NCI-H2196 treated with DMSO at 0.1 percent for 48 hours (cell line): ENCODE data around the gene ZNRF3.
"Not testable (repeated sequence)": the region's sequence is repeated elsewhere in the genome, so short reads cannot be mapped to it uniquely, and the experiment has no call there.

Source experiments
- DNase-seq: peaks from one replicate; lab custom pipeline; 2025; ENCODE audit not compliant: unreplicated experiment; lab: John Stamatoyannopoulos, UW

The ZNRF3 gene

DNA sequence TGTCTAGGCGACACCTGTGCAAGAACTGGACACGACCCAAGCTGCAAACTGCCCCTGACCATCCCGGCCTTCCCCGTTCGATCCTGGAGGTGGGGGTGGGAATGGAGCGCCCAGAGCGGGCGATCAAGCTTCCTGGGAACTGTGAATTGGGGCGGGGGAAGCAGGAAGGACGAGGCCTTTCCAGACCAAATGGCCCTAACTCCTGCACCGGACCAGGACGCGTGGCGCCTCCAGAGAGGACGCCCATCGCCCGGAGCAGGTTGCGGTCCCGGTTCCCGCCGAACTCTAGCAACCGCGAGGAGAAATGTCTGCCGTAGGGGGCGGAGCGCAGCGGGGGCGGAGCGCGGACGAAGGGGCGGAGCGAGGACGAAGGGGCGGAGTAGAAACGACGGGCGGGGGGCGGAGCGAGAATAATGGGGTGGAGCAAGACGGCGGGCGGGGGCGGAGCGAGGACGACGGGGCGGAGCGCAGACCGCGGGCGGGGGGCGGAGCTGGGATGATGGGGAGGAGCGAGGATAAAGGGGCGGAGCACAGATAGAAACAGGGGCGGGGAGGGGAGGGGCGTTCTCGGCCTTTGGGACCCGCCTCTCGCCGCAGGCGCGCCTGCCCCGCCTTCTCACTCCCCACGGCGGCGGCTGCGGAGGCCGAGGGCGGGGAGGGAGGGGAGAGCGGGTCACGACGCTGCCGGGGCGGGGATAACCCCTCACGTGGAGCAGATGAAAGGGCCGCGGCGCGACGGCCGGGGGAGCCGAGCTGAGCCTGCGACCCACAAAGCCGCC is at the start of gene ZNRF3:
ZNRF3 (plus strand) TSS at position 695 of the 779 bp plus-strand sequence. CDS start 195 bp downstream, outside the sequence.
- peak; percentile 31 for DNase-seq

DNA sequence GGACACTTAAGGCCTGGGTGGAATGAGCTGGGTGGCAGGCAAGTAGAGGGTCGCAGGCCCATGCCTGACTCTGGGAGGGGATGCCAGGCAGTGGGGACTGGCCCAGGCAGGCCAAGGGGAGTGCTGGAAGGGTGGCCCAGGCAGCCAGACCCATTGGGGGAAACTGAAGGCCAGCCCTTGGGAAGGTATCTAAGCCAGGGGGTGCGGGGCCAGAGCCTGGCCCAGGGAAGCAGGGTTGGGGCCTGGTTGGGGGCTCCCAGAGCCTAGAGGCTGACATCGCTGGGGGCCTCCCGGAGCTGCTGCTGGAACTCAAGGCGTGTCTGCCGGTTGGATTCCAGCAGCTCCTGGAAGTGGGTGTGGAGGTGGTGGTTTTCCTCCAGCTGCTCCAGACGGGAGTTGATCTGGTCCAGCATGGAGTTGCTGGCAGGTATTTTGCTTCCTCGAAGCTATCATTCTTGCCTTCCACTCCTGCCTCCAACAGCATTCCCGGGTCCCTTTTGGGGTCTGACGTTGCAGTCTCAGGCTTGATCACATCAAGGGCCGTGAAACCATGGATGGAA is 47.7 kb upstream of the ZNRF3 start:
- DNase-seq = no peak

DNA sequence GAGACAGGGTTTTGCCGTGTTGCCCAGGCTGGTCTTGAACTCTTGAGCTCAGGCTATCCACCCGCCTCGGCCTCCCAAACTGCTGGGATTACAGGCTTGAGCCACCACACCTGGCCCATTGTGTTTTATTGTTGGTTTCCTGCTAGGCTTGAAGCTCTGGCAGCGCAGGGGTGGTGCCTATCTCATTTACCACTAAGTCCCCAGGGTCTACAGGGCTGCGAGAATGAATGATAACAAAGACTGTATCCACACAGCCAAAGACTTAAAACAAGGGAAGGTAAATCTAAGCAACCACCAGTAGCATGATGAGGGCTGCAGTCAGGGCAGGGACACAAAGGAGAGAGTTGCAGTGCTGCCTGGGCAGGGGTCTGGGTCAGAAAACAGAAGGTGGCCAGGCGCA is 45.7 kb upstream of the ZNRF3 start:
- no peak for DNase-seq

DNA sequence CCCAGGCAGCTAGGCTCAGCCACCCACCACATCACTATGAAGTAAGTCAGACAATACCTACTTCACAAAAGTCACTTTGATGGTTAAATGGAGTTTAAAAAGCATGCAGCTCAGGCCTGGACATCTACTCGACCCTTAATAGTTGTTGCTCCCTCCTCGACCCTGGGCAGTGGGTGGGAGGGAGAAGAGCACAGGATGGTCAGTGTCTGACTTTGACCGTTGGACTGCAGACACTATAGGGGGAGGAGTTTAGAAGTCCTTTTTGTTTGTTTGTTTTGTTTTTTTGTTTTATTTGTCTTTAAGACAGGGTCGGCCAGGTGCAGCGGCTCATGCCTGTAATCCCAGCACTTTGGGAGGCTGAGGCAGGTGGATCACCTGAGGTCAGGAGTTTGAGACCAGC is 44.4 kb upstream of the ZNRF3 start:
- no peak for DNase-seq

DNA sequence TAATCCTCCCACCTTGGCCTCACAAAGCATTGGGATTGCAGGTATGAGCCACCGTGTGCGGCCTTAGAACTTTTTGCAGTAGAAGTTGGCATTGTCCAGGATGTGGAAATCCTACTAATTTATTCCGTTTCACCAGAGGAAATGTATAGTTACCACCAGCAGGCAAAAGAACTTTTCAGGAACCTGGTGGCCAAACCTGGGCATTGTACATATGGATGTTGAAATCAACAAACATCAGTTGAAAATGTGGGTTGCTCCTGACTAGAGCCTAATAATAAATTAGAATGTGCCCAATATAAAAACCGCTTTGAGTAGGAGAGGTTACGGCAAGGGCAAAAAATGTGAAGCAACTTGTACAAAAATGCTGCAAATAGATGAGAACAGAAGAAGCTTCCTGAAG is 42.3 kb upstream of the ZNRF3 start:
- DNase-seq = no peak

DNA sequence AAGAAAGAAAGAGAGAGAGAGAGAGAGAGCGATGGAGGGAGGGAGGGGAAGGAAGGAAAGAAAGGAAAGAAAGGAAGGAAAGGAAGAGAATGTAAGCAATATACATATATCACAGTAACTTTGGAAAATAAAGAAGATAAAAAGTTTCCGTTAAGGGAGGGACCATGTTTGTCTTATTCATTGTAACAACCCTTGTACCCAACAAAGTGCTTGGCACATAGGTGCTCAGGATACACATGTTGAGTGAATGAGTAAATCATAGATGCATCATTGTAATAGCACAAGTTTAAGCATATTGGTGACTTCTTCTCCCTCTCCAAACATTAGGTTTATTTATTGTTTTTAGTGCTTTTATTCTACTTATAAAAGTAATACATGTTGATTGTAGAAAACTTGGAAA is 39.7 kb upstream of the ZNRF3 start:
- DNase-seq = no peak

DNA sequence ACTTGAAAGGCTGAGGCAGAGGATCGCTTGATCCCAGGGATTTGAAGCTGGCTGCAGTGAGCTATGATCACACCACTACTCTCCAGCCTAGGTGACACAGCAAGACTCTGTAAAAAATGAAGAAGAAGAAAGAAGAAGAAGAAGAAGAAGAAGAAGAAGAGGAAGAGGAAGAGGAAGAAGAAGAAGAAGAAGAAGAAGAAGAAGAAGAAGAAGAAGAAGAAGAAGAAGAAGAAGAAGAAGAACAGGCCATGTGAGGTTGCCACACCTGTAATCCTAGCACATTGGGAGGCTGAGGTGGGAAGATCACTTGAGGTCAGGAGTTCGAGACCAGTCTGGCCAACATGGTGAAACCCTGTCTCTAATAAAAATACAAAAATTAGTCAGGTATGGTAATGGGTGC is 39.1 kb upstream of the ZNRF3 start:
- not testable (repeated sequence) for DNase-seq

DNA sequence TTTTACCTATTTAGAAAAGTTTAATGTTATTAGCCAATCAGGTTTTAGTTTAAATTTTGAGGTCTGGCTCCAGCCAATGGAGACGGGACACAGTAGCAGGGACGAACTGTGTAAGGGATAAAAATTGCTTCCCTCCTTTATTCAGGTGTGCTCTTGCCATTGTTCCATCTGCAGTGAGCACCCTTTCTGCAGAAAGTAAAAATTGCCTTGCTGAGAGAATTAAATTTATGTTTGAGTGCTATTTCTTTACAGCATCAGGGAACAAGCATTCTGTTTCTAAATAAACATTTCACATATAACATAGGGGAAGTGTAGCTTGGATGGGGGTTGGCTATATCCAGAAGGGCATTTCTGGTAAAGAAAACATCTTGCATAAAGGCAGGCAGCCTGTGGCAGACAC is 36.4 kb upstream of the ZNRF3 start:
- no peak for DNase-seq

DNA sequence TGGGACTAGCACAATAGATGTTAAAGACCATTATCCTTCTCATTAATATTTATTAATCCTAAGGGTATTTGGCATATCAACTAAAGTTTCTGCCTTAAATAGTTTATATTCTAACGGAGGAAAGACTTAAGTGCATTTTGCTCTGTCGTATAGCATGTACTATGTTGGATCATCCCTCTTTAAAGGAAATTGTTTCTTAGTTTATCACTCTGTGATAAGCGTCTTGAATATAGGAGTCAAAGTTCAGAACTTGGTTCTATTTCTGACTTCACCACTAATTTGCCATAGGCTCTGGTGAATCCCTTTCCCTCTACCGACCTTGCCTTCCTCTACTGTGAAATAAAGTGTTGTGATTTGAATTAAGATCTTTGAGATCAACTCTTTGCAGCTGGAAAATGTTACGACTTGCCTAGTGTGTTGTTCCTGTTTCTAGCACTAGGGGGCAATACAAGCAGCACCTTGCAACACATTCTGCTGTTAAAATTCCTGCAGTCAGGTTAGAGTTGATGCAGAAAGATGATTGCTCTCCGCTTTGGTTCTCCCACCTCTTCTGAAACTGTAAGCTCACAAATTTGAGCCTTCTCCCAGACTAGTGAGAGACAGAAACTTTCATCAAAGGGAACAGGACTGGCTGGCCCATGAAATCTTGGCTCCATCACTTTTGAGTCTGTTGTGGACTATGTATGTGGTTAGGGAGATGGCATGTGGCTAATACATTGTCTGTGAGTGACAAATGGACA is 27.8 kb upstream of the ZNRF3 start:
- peak; percentile 9 for DNase-seq

DNA sequence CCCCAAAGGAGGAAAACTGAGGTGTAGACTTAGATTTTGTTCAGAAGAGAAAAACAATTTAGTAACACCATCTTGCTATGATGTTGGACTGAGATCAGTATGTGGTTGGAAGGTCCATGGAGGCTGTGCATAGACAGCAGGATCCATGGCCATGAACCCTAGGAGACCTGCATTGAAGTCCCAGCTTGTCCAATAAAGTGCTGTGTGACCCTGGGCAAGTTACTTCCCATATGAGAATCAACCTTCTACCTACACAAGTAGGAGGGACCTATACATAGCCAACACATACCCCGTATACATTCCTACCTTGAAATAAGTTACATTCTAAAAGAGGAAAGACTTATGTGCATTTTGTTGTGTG is 27.3 kb upstream of the ZNRF3 start:
- DNase-seq = no peak

DNA sequence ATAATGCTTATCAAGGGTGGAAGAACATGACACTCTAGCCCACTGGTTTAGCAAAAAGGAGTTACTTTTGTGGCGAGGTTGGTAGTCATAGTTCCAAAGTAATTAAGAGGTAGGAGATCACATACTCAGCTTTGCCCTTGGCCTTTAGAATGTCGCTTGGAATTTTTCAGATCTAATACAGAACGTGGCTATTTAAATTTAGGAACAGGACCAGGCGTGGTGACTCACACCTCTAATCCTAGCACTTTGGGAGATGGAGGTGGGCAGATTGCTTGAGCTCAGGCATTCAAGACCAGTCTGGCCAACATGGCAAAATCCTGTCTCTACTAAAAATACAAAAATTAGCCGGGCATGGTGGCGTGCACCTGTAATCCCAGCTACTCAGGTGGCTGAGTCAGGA is 26.1 kb upstream of the ZNRF3 start:
- no peak for DNase-seq

DNA sequence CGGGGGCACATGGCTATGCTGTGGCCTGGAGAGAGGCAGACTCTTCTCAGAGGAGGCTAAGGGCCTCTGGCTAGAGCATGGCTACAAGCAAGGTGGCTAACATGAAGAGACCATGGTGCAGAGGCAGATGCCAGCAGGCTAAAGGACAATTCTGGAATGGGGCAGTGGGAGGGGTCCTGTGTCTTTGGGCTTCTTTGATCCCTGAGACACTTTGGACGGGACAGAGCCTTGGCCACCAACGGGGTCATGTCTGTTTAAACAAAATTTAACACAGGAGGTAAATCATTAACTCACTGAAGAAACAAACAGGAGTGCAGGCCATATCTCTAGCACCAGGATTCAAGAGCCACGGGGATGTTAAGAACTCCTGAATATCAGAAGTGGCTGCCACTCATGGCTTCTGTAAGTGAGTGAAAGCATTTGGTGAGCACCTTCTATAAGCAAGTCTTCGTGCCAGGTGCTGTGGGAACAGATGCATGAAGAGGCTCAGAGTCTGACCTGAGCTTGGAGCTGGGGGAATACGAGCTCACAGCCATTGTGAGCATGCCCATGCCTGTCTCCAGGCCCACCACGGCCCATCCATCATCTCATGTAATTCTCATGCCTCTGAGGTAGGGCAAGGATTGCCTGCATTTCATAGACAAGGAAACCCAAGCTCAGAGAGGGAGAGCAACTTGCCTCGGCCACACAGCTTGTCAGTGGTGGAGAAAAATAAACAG is 18.3 kb upstream of the ZNRF3 start:
- DNase-seq = no peak

DNA sequence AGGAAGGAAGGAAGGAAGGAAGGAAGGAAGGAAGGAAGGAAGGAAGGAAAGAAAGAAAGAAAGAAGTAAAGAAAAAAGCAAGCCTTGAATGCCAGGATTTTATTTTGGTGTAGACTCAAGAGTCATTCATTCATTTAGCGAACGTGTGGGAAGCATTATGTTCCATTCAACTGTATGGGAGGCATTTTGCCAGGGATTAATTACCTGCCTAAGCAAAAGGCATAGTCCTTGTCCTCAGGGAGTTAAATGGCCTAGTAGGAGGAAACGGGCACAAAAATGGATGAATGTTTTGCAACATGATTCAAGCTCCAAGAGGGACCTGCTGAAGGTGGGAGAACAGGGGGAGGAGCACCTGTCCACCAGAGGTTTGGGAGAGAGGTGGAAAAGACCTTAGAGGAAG is 16.2 kb upstream of the ZNRF3 start:
- no peak for DNase-seq

DNA sequence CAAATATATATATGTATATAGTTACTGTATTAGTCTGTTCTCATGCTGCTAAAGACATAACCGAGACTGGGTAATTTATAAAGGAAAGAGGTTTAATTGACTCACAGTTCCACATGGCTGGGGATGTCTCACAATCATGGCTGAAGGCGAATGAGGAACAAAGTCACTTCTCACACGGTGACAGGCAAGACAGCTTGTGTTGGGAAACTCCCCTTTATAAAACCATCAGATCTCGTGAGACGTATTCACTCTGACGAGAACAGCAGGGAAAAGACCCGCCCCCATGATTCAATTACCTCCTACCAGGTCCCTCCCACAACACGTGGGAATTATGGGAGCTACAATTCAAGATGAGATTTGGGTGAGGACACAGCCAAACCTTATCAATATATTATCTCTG is 15.0 kb upstream of the ZNRF3 start:
- not testable (repeated sequence) for DNase-seq

DNA sequence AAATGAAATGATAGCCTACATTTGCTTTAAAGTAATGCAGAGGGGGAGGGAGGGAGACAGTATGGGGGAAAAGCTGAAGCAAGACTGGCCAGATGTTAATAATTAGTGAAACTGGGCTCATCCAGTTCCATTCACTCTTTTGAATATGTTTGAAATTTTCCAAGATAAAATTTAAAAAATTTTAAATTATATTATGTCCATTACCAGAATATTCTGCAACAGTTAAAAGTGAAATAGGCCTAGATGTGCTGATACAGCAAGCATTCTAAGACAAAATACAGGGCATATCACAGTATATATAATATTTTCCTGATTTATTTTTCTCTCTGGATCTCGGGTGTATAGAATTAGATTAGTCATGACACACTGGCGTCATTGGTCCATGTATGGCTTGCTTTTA is 13.6 kb upstream of the ZNRF3 start:
- DNase-seq = no peak

DNA sequence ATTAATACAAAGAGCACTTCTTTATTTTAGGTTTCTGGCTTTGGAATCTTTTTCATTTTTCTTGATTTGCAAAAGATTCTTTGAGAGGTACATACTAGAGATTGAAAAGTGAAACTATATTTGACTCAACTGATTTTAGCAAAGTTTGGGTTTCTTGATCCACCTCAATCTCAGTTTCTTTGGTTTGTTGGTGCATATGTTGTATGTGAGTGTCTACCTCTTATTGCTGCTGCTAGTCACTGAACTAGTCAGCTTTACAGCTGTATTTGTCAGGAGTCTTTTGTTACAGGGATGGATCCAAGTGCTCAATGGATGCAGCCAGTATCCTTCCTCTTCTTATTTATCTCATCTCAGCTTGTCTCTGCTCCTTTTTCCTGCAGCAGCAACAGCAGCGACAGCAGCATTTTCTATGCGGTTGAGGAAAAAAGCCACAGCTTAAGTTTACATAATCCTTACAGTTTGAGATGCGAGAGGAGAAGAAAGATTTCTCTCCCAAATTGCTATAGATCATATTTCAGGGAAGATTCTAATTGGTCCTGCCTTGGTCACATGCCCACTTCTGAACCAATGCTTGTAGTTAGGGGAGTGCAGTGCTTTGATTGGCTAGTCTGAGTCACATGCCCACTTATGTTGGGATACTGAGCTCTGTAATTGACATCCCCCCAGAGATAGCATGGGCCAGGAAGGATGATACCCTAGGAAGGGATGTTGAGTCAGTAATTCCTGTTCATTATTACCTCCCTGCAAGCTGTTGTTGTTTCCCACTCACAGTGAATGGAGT is 10.0 kb upstream of the ZNRF3 start:
- no peak for DNase-seq

DNA sequence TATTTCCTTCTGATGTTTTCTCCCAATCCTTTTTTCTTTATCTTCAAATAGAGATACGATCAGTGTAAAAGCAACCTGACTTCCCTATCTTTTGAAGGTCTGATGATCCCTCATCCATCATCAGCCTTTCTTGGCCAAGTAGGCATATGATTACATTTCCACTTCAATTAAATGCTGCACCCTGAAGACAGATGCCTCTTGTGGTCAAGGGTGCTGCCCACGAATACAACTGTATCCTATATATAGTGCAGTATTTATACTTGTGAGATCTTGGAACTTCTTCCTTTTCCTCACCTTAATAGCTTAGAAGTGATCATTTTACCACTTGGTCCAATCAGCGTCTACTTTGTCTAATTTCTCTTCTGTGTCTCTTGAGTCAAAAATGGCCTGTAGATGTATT is 9.3 kb upstream of the ZNRF3 start:
- no peak for DNase-seq

DNA sequence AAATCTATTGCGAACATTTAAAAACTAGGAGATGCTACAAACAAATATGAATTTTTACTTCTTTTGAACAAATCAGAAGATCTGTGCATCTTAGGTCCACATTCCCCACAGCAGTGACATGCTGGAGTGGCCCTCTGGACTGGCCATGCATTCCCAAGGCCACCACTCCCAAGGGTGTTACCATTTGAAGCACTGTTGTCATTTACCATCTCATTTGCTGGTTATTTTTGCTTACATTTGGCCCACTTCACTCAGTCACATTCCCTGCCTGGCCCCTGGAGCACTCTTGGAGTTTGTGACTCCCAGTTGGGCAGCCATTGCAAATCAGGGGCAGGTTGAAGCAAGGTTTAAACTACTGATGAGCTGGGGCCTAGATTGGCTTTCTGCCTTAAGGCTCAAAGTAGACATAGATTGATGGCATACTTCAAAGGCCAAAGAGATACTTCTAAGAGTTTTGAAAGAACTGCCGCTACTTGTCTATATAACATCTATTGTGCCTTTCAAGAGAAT is 8.5 kb upstream of the ZNRF3 start:
- DNase-seq = no peak

DNA sequence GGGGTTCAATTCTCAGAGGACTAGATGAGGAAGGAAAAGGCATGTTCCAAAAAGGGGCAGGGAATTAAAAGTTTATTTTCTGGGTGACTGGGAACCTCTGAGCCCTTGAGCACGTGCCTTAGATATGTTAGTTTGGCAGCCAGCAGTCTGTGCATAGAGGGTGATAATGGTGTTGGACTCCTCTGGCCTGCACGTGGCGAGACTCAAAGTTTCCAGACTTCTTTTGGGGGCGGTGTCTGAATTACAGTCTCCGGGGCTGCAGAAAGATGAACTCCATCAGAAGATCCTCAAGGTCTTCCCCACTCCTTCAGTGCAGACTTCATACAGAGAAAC is 861 bp upstream of the ZNRF3 start:
- DNase-seq = no peak

DNA sequence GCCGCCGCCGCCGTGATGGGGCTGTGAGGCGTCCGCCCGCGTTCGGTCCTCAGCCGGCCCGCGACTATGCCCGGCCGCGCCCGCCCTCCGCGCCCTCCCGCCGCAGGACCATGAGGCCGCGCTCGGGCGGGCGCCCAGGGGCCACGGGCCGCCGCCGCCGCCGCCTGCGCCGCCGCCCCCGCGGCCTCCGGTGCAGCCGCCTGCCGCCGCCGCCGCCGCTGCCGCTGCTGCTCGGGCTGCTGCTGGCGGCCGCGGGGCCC is 215 bp downstream of the ZNRF3 start:
- no peak for DNase-seq
